IMR-90 (cell line): ENCODE measurements around the gene MEIS2.
A peak's percentile ranks its signal among the peaks of the same experiment; 100 is the strongest.

Source experiments
- CEBPB ChIP-seq: IDR thresholded peaks from 2 replicates; pipeline ENCODE4 v1.6.1; 2012; ENCODE audit warnings: low read depth, low read length, improper control_type of control experiment
- MAZ ChIP-seq: IDR thresholded peaks from 2 replicates; pipeline ENCODE4 v1.6.1; 2012; ENCODE audit warnings: low read depth, mild to moderate bottlenecking, low read length, improper control_type of control experiment, moderate library complexity, borderline replicate concordance
- MXI1 ChIP-seq: IDR thresholded peaks from 2 replicates; pipeline ENCODE4 v1.6.1; 2012; ENCODE audit warnings: low read depth, mild to moderate bottlenecking, low read length, moderate library complexity, borderline replicate concordance
- NFE2L2 ChIP-seq: fragments of 150-350 bp; IDR thresholded peaks from 2 replicates; pipeline ENCODE4 v1.6.1; 2016; ENCODE audit warnings: low read depth, mild to moderate bottlenecking, low read length
- POLR2A ChIP-seq: IDR thresholded peaks from 2 replicates; pipeline ENCODE4 v1.6.1; 2012; ENCODE audit warnings: mild to moderate bottlenecking, low read depth, low read length
- RAD21 ChIP-seq: IDR thresholded peaks from 2 replicates; pipeline ENCODE4 v1.6.1; 2012; ENCODE audit warnings: low read length, improper control_type of control experiment
- RCOR1 ChIP-seq: IDR thresholded peaks from 2 replicates; pipeline ENCODE4 v1.6.1; 2012; ENCODE audit warnings: mild to moderate bottlenecking, low read length, improper control_type of control experiment; ENCODE audit not compliant: insufficient replicate concordance
- RFX5 ChIP-seq: IDR thresholded peaks from 2 replicates; pipeline ENCODE4 v1.8.0; 2012; ENCODE audit warnings: low read depth, mild to moderate bottlenecking, low read length, moderate library complexity
- SMC3 ChIP-seq: fragments of 150-350 bp; IDR thresholded peaks from 2 replicates; pipeline ENCODE4 v1.6.1; 2016; ENCODE audit warnings: low read depth, mild to moderate bottlenecking, antibody characterized with exemption, low read length, moderate library complexity
- TF ChIP-seq, protein P1 (sequence below): conservative IDR thresholded peaks from 2 replicates; pipeline ENCODE4 v1.5.1; 2012; ENCODE audit warnings: mild to moderate bottlenecking, low read depth, low read length, improper control_type of control experiment

GRCh38 chr15:37046876-37047614 lies 53.3 kb downstream of the MEIS2 start:
- TF ChIP-seq, protein P1, sequence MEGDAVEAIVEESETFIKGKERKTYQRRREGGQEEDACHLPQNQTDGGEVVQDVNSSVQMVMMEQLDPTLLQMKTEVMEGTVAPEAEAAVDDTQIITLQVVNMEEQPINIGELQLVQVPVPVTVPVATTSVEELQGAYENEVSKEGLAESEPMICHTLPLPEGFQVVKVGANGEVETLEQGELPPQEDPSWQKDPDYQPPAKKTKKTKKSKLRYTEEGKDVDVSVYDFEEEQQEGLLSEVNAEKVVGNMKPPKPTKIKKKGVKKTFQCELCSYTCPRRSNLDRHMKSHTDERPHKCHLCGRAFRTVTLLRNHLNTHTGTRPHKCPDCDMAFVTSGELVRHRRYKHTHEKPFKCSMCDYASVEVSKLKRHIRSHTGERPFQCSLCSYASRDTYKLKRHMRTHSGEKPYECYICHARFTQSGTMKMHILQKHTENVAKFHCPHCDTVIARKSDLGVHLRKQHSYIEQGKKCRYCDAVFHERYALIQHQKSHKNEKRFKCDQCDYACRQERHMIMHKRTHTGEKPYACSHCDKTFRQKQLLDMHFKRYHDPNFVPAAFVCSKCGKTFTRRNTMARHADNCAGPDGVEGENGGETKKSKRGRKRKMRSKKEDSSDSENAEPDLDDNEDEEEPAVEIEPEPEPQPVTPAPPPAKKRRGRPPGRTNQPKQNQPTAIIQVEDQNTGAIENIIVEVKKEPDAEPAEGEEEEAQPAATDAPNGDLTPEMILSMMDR, result no peak
- TF ChIP-seq RFX5, result no peak
- TF ChIP-seq POLR2A, result no peak
- TF ChIP-seq MAZ, result no peak
- no peak for TF ChIP-seq SMC3
- TF ChIP-seq NFE2L2, result no peak
- no peak for TF ChIP-seq MXI1
- TF ChIP-seq RCOR1, result no peak
- TF ChIP-seq RAD21, result no peak
- peak; percentile 97 for TF ChIP-seq CEBPB
